ENCODE measurements around the gene PCLAF.
A peak's percentile ranks its signal among the peaks of the same experiment; 100 is the strongest.

Gene PCLAF, protein sequence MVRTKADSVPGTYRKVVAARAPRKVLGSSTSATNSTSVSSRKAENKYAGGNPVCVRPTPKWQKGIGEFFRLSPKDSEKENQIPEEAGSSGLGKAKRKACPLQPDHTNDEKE

DNA sequence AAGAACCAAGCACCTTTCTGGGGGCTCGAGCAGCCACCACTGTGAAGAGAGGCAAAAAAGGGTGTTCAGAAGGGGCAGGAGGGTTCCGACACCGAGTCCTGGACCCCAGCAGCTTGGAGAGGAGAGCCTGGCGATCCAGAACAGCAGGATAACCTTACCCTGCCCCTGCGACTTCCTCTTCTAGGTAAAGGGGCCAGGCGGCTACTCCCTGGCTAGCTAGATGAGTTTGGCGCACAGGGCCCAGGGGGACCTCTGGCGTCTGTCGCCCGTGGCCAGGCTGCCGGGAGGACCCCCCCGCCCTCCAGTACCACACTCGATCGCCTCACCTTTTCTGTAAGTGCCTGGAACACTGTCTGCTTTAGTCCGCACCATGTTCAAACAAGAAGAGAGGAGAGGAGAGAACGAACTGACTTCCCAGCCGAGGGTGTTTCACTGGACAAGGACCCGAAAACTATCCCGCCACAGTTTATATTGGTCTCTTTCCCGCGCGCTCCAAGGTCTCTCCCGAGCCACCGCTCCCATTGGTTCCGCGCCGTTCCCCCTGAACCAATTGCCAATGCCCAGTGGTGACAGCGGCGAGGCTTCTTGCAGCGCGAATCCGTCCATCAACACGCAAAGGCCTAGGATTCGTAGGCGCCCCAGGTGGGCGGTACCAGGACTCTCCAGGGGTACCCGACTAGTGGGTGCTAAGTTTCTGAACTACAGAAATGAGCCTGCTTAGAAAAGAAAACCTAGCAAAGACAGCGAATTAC is at the start of gene PCLAF:
Gene PCLAF (minus strand): TSS at position 442 of the 752 bp plus-strand sequence. CDS start 70 bp downstream, at position 372.
- TF ChIP-seq, protein P1, sequence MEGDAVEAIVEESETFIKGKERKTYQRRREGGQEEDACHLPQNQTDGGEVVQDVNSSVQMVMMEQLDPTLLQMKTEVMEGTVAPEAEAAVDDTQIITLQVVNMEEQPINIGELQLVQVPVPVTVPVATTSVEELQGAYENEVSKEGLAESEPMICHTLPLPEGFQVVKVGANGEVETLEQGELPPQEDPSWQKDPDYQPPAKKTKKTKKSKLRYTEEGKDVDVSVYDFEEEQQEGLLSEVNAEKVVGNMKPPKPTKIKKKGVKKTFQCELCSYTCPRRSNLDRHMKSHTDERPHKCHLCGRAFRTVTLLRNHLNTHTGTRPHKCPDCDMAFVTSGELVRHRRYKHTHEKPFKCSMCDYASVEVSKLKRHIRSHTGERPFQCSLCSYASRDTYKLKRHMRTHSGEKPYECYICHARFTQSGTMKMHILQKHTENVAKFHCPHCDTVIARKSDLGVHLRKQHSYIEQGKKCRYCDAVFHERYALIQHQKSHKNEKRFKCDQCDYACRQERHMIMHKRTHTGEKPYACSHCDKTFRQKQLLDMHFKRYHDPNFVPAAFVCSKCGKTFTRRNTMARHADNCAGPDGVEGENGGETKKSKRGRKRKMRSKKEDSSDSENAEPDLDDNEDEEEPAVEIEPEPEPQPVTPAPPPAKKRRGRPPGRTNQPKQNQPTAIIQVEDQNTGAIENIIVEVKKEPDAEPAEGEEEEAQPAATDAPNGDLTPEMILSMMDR (IDR thresholded peaks at IDR 0.05; ENCODE audit: low read depth, low read length): no peak
- peak; percentile 94 to 95 for DNase-seq (ENCODE audit: low read depth in 2 of 2)
- H3K4me3 ChIP-seq (replicated peaks in 1 of 2; ENCODE audit: low read depth in 2 of 2, low read length in 2 of 2): peak within 1 kb of the TSS; percentile 68 to 74

DNA sequence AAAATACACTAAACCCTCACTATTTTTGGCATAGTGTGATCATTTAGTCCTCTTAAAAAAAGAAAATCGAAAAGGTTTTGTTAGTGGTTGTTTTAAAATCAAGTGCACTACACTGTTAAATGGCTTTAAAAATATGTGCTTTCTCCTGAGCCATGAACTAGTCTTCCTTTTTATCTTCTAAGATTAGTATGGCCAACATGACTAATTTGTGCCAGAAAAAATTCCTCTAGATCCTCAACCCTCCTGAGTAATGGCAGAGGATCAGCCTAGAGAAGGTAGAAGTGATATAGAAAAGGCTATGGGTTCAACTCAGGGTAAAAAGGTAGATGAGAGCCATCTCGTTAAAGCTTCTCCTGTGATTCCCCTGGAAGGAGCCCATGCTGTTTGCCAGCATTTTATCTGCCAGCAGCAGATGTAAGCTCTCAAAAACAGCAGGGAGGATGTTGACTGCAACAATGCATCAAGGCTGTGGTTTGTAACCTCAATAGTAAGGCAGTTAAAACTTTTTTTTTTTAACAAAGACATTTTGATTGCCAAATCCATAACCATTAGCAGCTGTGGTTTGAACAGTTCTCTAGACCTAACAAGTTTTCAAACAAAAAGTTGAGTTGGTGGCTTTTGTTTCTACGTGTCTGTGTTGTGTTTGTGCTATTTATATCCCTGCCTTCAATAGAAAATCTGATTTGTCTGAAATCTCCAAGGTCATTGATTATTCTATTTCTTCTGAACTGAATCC is 48.9 kb upstream of the PCLAF start:
- TF ChIP-seq, protein P1 (IDR thresholded peaks at IDR 0.05; ENCODE audit: low read depth, low read length): no peak
- no peak overlapping the region for H3K4me3 ChIP-seq (replicated peaks in 1 of 2; ENCODE audit: low read depth in 2 of 2, low read length in 2 of 2)
- peak; percentile 92 to 96 for DNase-seq (ENCODE audit: low read depth in 2 of 2)

DNA sequence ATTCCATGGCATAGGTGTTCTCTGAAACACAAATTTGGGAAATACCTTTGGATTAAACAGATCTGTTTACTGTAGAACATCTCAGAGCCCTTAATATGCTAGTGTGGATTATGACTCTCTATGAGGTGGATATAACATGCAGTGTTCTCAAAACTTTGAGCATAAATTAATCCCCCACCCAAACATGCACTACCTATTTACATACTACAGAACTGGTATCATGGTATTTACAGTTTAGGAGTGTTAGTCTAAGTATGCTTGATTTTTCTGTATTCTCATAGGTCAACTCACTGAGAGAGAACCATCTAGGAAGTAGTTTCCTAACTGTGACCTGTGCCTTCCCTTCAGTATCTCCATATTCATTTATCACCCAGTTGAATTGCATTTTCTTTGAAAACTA is 48.2 kb upstream of the PCLAF start:
- no peak overlapping the region for H3K4me3 ChIP-seq (replicated peaks in 1 of 2; ENCODE audit: low read depth in 2 of 2, low read length in 2 of 2)
- TF ChIP-seq, protein P1 (IDR thresholded peaks at IDR 0.05; ENCODE audit: low read depth, low read length): no peak
- DNase-seq (ENCODE audit: low read depth in 2 of 2): no peak

DNA sequence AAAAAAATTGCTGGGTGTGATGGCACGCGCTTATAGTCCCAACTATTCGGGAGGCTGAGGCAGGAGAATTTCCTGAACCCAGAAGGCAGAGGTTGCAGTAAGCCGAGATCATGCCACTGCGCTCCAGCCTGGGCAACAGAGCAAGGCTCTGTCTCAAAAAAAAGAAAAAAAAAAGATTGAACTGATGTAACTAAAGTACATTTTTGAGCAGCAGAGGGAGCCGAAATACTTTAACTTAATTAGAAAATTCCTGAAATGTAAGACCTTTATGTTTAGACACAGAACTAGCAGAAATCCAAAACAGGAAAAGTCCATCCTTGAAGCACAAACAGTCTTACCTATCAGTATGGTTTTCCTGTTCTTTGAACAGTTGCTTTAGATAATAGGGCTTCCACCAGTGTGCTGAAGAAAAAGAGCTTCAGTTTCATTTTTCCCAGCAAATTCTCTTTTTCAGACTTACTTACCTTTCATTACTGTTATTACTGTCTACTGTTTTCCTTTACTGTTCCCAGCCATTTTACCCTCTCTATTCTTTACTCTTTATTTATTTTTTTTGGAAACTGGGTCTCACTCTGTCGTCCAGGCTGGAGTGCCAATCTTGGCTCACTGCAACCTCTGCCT is 45.7 kb upstream of the PCLAF start:
- TF ChIP-seq, protein P1 (IDR thresholded peaks at IDR 0.05; ENCODE audit: low read depth, low read length): no peak
- peak; percentile 53 to 79 for DNase-seq (ENCODE audit: low read depth in 2 of 2)
- no peak overlapping the region for H3K4me3 ChIP-seq (replicated peaks in 1 of 2; ENCODE audit: low read depth in 2 of 2, low read length in 2 of 2)

GRCh38 chr15:64425221-64425620 is 44.0 kb upstream of the PCLAF start:
- TF ChIP-seq, protein P1 (IDR thresholded peaks at IDR 0.05; ENCODE audit: low read depth, low read length): no peak
- no peak overlapping the region for H3K4me3 ChIP-seq (replicated peaks in 1 of 2; ENCODE audit: low read depth in 2 of 2, low read length in 2 of 2)
- DNase-seq (ENCODE audit: low read depth in 2 of 2): no peak

- no peak for DNase-seq (ENCODE audit: low read depth in 2 of 2)
- TF ChIP-seq, protein P1 (IDR thresholded peaks at IDR 0.05; ENCODE audit: low read depth, low read length): no peak
- H3K4me3 ChIP-seq (replicated peaks in 1 of 2; ENCODE audit: low read depth in 2 of 2, low read length in 2 of 2): no peak overlapping the region
Measured at GRCh38 chr15:64423970-64424369, 42.7 kb upstream of the PCLAF start.
